ENCODE data around the gene AHSP.

DNA sequence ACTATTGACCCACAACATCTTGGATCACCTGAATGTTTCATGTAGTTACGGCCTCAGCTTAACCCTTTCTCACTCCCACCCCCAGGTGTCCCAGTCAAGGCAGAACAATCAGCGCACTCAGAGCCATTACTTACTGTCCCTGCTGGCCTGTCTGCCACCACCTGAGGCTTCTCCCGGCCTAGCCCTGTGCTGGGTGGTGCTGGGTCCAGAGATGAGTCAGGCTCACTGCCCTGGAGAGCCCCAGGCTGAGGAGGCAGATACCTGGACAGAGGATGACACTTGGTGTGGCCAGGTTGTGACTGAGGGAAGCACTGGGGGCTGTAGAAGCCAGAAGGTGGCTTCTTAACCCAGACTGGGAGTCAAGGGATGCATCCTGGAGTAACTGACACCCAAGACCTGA lies 48.7 kb upstream of the AHSP start:
- TF ChIP-seq MLLT1 (IDR thresholded peaks at IDR 0.05) (no peak), RFX5 (IDR thresholded peaks at IDR 0.05; ENCODE audit: low read depth, low read length) (no peak), KDM1A (IDR thresholded peaks at IDR 0.05; ENCODE audit: borderline replicate concordance) (no peak), POLR2AphosphoS2 (IDR thresholded peaks at IDR 0.05; ENCODE audit: low read depth, low read length) (no peak)
- TF ChIP-seq, protein P1, sequence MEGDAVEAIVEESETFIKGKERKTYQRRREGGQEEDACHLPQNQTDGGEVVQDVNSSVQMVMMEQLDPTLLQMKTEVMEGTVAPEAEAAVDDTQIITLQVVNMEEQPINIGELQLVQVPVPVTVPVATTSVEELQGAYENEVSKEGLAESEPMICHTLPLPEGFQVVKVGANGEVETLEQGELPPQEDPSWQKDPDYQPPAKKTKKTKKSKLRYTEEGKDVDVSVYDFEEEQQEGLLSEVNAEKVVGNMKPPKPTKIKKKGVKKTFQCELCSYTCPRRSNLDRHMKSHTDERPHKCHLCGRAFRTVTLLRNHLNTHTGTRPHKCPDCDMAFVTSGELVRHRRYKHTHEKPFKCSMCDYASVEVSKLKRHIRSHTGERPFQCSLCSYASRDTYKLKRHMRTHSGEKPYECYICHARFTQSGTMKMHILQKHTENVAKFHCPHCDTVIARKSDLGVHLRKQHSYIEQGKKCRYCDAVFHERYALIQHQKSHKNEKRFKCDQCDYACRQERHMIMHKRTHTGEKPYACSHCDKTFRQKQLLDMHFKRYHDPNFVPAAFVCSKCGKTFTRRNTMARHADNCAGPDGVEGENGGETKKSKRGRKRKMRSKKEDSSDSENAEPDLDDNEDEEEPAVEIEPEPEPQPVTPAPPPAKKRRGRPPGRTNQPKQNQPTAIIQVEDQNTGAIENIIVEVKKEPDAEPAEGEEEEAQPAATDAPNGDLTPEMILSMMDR (IDR thresholded peaks at IDR 0.05 in 2 of 3, conservative IDR thresholded peaks at IDR 0.05 in 1 of 3; ENCODE audit: control insufficient read depth in 2 of 3, extremely low read depth in 1 of 3, insufficient read depth in 1 of 3, low read depth in 3 of 3, low read length in 3 of 3), result no peak
- TF ChIP-seq, protein P2, sequence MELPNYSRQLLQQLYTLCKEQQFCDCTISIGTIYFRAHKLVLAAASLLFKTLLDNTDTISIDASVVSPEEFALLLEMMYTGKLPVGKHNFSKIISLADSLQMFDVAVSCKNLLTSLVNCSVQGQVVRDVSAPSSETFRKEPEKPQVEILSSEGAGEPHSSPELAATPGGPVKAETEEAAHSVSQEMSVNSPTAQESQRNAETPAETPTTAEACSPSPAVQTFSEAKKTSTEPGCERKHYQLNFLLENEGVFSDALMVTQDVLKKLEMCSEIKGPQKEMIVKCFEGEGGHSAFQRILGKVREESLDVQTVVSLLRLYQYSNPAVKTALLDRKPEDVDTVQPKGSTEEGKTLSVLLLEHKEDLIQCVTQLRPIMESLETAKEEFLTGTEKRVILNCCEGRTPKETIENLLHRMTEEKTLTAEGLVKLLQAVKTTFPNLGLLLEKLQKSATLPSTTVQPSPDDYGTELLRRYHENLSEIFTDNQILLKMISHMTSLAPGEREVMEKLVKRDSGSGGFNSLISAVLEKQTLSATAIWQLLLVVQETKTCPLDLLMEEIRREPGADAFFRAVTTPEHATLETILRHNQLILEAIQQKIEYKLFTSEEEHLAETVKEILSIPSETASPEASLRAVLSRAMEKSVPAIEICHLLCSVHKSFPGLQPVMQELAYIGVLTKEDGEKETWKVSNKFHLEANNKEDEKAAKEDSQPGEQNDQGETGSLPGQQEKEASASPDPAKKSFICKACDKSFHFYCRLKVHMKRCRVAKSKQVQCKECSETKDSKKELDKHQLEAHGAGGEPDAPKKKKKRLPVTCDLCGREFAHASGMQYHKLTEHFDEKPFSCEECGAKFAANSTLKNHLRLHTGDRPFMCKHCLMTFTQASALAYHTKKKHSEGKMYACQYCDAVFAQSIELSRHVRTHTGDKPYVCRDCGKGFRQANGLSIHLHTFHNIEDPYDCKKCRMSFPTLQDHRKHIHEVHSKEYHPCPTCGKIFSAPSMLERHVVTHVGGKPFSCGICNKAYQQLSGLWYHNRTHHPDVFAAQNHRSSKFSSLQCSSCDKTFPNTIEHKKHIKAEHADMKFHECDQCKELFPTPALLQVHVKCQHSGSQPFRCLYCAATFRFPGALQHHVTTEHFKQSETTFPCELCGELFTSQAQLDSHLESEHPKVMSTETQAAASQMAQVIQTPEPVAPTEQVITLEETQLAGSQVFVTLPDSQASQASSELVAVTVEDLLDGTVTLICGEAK (IDR thresholded peaks at IDR 0.05; ENCODE audit: borderline replicate concordance), result no peak

Measured in GM12878 (cell line).